GM19467 (cell line): ENCODE data around the gene OR5K4.
A peak's percentile ranks its signal among the peaks of the same experiment; 100 is the strongest.

ENCODE experiments used
- ATAC-seq: cut with Tn5 transposase; IDR thresholded peaks from one replicate; pipeline ENCODE4 v1.9.1; 2021; ENCODE audit warnings: mild to moderate bottlenecking, moderate library complexity; ENCODE audit not compliant: unreplicated experiment

OR5K4 gene, protein sequence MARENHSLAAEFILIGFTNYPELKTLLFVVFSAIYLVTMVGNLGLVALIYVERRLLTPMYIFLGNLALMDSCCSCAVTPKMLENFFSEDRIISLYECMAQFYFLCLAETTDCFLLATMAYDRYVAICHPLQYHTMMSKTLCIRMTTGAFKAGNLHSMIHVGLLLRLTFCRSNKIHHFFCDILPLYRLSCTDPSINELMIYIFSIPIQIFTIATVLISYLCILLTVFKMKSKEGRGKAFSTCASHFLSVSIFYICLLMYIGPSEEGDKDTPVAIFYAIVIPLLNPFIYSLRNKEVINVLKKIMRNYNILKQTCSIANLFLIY

DNA sequence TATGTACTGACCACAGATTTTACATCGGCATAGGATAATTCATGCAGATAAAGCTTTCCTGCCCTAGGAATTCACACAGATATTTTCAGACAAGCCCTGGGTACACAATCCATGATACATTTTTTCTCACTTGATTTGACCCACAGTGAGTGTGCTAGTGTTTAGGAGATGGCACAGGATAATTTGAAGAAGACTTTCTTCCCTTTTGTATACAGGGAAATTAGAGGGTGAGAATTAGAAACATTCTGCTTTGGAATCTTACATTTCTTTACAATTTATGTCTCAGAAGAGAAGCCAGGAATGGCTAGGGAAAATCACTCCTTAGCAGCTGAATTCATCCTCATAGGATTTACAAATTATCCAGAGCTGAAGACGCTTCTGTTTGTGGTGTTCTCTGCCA lies at the start of gene OR5K4:
Gene OR5K4 (plus strand): TSS at position 301 of the 400 bp plus-strand sequence. CDS start 0 bp downstream, at position 301.
- ATAC-seq, result no peak

GRCh38 chr3:98322101-98322500 lies 31.6 kb upstream of the OR5K4 start:
- ATAC-seq, result no peak

DNA sequence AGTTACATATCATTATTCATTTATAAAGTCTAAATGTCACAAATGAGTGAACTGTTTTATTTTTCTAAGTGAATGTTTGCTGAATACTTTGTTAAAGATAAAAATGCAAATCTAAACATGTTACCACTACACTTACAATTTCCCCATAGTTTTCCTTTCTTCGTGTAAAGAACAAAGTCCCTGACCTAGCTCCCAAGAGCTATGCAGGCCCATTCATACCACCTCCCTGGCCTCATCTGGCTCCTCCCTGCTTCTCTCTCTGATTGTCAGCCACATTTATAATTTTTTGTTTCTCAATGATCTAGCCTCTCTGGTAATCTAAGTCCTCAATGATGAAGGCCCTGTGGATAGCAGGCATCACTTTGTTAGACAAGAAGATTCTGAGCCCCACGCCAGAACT lies 31.0 kb upstream of the OR5K4 start:
- no peak for ATAC-seq

DNA sequence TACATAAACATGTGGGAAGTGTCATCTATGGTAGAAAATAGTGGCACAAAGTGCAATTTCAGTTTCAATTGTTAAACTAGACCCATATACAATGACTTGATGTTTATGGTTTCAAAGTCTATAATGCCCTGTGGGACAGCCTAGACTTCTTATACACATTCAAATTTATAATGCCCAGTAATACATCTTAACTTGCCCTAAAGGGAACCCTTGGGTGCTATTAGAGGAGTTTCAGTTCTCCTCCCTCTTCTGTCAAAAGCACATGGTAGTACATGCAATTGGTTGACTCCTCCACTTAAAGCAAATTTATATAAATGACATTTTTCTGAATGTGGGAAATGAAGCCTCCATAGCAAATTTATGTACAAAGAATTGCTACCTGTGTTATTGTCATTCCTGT lies 30.2 kb upstream of the OR5K4 start:
- ATAC-seq, result no peak

- ATAC-seq, result no peak
Measured at GRCh38 chr3:98325055-98325454, 28.6 kb upstream of the OR5K4 start.

GRCh38 chr3:98326105-98326893 lies 27.4 kb upstream of the OR5K4 start:
- no peak for ATAC-seq

GRCh38 chr3:98326945-98327344 lies 26.7 kb upstream of the OR5K4 start:
- peak; percentile 50 for ATAC-seq

DNA sequence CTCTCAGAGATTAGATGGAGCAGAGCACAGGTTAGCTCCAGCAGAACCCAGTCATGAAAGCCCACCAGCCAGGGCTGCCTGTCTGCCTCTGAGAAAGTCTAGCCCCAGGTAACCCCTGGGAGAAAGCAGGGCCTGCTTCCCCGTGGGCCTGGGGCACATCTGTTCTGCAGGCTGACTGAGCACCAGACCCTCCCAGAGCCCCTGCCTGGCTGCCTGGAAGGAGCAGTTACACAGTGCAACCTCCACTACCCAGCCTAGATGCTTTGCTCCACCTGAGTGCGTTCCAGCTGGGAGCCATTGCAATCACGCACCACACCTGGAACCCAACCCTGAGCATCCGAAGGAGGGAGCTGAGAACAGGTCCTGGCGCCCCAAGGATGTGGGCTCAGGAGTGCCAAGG lies 24.7 kb upstream of the OR5K4 start:
- no peak for ATAC-seq

DNA sequence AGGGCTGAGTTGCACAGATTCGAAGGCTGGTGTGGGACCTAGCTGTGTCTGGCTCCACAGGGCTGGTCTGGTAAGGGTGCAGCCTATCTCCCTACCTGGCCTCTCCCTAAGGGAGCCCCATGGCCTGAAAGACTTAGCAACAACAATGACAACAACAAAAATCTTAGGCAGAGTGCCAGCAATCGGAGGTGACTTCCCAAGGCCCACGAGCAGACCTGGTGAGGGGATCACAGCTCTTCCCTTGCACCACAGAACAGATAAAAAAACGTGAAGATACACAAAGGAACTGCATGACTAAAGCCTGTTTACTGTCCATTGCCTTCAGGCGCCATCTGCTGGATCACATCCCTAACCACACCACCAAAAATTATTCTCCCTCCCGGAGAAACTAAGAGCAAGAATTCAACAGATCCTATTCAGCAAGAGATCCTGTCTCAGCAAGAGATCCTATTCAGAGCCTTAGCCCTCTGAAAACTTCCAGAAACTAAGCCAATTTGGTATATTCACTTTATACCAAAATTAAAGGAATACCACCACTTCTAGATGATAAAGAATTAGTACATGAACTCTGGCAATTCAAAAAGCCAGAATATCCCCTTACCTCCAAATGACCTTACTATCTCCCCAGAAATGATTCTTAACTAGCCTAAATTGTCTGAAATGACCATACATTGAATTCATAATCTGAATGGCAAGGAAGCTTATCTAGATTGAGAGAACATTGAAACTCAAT lies 24.1 kb upstream of the OR5K4 start:
- peak; percentile 56 for ATAC-seq

DNA sequence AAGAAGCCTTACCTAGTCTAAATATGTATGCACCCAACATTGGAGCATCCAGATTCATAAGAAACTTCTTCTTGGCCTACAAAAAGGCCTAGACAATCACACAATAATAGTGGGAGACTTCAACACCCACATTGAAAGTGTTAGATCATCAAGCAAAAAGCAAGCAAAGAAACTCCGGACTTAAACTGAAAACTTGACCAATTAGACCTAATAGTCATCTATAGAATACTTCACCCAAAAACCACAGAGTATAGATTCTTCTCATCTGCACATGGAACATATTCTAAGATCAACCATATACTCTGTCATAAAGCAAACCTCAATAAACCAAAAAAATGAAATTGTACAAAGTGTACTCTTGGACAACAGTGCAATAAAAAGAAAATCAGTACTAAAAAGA lies 22.3 kb upstream of the OR5K4 start:
- no peak for ATAC-seq

- ATAC-seq, result peak; percentile 67
Measured at GRCh38 chr3:98333989-98334606, 19.6 kb upstream of the OR5K4 start.

GRCh38 chr3:98339031-98339430 lies 14.6 kb upstream of the OR5K4 start:
- ATAC-seq, result no peak

DNA sequence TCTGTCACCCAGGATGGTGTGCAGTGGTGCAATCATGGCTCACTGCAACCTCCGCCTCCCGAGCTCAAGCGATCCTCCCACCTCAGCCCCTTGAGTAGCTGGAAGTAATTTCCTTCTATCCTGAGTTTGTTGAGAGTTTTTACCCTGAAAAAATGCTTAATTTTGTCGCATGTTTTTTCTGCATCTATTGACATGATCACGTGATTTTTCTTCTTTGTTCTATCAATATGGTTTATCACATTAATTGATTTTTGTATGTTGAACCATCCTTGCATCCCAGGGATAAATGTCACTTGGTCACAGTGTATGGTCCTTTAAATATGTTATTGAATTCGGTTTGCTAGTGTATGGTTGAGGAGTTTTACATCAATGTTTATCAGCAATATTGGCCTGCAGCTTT lies 11.9 kb upstream of the OR5K4 start:
- no peak for ATAC-seq

- no peak for ATAC-seq
Measured at GRCh38 chr3:98343647-98344507, 9.8 kb upstream of the OR5K4 start.

DNA sequence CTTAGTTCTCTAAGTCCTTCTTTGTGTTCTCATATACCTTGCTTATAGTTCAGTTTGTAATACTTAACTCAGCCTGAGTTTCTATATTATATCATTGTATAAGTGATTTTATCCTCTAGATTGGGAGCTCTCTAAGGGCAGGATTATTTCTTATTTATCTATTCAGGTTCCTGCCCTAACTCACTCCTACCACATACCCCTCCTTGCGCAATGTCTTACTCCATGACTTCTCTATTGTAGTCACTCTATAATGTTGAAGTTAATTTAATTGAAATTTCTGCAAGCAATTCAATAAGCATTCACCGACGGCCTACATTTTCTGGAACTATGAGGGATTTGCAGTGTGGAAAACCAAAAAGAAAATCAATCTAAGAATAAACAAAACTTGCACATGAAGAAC lies 3.6 kb upstream of the OR5K4 start:
- ATAC-seq, result no peak

DNA sequence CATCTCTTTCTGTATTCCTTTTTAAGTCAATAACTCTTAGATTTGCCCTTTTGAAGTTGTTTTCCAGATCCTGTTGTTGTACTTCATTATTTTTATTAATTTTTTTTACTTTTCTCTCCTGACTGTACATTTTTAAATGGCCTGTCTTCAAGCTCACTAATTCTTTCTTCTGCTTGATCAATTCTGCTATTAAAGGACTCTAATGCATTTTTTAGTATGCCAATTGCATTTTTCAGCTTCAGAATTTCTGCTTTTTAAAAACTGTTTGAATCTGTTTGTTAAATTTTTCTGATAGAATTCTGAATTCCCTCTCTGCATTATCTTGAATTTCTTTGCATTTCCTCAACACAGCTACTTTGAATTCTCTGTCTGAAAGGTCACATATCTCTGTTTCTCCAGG lies 5.6 kb downstream of the OR5K4 start:
- ATAC-seq, result no peak

DNA sequence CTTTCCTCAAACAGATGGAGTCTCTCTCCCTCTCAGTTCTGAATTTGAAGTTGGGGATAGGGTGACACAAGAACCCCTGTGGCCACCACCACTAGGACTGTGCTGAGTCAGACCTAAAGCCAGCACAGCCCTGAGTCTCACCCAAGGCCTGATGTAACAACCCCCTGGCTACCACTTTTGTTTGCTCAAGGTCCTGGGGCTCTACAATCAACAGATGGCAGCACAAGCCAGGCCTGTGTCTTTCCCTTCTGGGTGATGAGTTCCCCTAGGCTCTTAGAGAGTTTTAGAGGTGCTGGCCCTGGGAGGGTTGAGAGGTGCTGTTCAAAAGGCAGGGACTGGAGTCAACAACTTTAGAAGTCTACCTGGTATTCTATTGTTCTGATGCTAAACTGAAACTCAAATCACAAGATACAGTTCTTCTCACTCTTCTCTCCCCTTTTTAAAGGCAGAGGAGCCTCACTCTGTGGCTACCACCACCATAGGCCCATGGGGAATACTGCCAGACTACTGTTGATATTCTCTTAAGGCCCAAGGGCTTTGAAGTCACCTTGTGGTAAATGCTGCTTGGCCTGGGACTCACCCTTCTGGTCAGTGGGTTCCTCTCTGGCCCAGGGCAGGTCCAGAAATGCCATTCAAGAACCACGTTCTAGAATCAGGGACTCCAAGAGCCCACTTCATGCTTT lies 6.5 kb downstream of the OR5K4 start:
- no peak for ATAC-seq

- ATAC-seq, result no peak
Measured at GRCh38 chr3:98360681-98361080, 7.0 kb downstream of the OR5K4 start.

GRCh38 chr3:98361289-98361688 lies 7.6 kb downstream of the OR5K4 start:
- ATAC-seq, result no peak
